ENCODE measurements around the gene BEX3.
"Not testable (repeated sequence)": the region's sequence is repeated elsewhere in the genome, so short reads cannot be mapped to it uniquely, and the experiment has no call there.

DNA sequence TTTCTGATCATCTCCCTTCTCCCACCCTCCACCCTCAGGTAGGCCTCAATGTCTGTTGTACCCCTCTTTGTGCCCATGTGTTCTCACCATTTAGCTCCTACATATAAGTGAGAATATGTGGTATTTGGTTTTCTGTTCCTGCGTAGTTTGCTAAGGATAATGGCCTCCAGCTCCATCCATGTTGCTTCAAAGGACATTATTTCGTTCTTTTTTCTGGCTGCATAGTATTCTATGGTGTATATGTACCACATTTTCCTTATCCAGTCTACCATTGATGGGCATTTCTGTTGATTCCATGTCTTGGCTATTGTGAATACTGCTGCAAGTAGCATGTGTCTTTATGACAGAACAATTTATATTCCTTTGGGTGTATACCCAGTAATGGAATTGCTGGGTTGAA, 35.4 kb downstream of the BEX3 start:
- not testable (repeated sequence) for TF ChIP-seq POLR2AphosphoS5, POLR2A, TAF1, SPI1, POU2F2 (IDR thresholded peaks at IDR 0.05; ENCODE audit: low read depth, low read length)
